IMR-90 (cell line): Measurements from ENCODE around the gene SCAANT1. TPM values are rescaled to one million over a fixed set of nuclear protein-coding genes. Genes with fewer than 3 reads are reported as not detected.

ENCODE experiments used
- ATAC-seq: fragments of 200-7000 bp; cut with Tn5 transposase; 2 replicates; pipeline ENCODE4 v1.9.1; 2020; ENCODE audit warnings: low read depth, mild to moderate bottlenecking, moderate library complexity
- BruUV-seq: library from RNA; stranded (reverse); fragments of 400-500 nt; replicated peaks from 2 replicates; lab custom pipeline; 2021; lab: Mats Ljungman, UMichigan
- CTCF ChIA-PET: fragments of 300-600 bp; formaldehyde crosslinking; extraction: SDS; loops from one replicate; lab custom pipeline; 2021; ENCODE audit warnings: antibody characterized with exemption; lab: Yijun Ruan, JAX
- POLR2A ChIA-PET: fragments of 300-600 bp; sonication (Branson Sonifier 250); formaldehyde crosslinking; loops from one replicate; lab custom pipeline; 2022; ENCODE audit warnings: antibody characterized with exemption; ENCODE audit not compliant: unreplicated experiment; lab: Charles Lee
- DNase-seq: peaks from one replicate; pipeline ENCODE4 v3.0.0; 2013
- H2AFZ ChIP-seq: replicated peaks from 2 replicates; pipeline ENCODE3; 2013; ENCODE audit warnings: low read length, mild to moderate bottlenecking; ENCODE audit not compliant: poor library complexity
- H2AK5ac ChIP-seq: 2 replicates; pipeline ENCODE4 v1.6.1; 2013; ENCODE audit warnings: low read depth, low read length, inconsistent platforms
- H2AK9ac ChIP-seq: replicated peaks from 2 replicates; pipeline ENCODE3; 2013; ENCODE audit warnings: mild to moderate bottlenecking, low read depth, low read length, moderate library complexity; ENCODE audit not compliant: poor library complexity
- H2BK120ac ChIP-seq: 2 replicates; pipeline ENCODE4 v1.6.1; 2013; ENCODE audit warnings: low read depth, low read length, inconsistent platforms
- H2BK15ac ChIP-seq: 3 replicates; pipeline ENCODE4 v1.6.1; 2013; ENCODE audit warnings: low read depth, low read length, inconsistent platforms
- H2BK20ac ChIP-seq: 2 replicates; pipeline ENCODE4 v1.6.1; 2013; ENCODE audit warnings: low read depth, mild to moderate bottlenecking, inconsistent platforms, low read length, moderate library complexity
- H2BK5ac ChIP-seq: 2 replicates; pipeline ENCODE4 v1.6.1; 2013; ENCODE audit warnings: mild to moderate bottlenecking, low read depth, low read length, inconsistent platforms; ENCODE audit not compliant: poor library complexity, severe bottlenecking
- H3K14ac ChIP-seq: replicated peaks from 2 replicates; pipeline ENCODE4 v1.6.1; 2013; ENCODE audit warnings: low read depth, low read length, inconsistent platforms
- H3K18ac ChIP-seq: 2 replicates; pipeline ENCODE4 v1.6.1; 2013; ENCODE audit warnings: low read depth, low read length, control low read depth
- H3K23ac ChIP-seq: 2 replicates; pipeline ENCODE4 v1.6.1; 2013; ENCODE audit warnings: low read depth, low read length, inconsistent platforms
- H3K27ac ChIP-seq: 2 replicates; pipeline ENCODE4 v1.5.1; 2013; ENCODE audit warnings: mild to moderate bottlenecking, control low read depth, low read length; ENCODE audit not compliant: insufficient read depth
- H3K27me3 ChIP-seq: 2 replicates; pipeline ENCODE4 v1.6.1; 2013; ENCODE audit warnings: low read length; ENCODE audit not compliant: control insufficient read depth, insufficient read depth
- H3K36me3 ChIP-seq: 2 replicates; pipeline ENCODE4 v1.6.1; 2013; ENCODE audit warnings: low read length, mixed read lengths; ENCODE audit not compliant: control insufficient read depth, insufficient read depth
- H3K4ac ChIP-seq: 2 replicates; pipeline ENCODE4 v1.6.1; 2013; ENCODE audit warnings: low read depth, low read length, inconsistent platforms
- H3K4me1 ChIP-seq: 2 replicates; pipeline ENCODE4 v1.6.1; 2013; ENCODE audit warnings: low read length, mixed read lengths; ENCODE audit not compliant: control insufficient read depth, insufficient read depth
- H3K4me2 ChIP-seq: 2 replicates; pipeline ENCODE4 v1.6.1; 2013; ENCODE audit warnings: low read depth, mild to moderate bottlenecking, control low read depth, low read length, moderate library complexity
- H3K4me3 ChIP-seq: 2 replicates; pipeline ENCODE4 v1.5.1; 2013; ENCODE audit warnings: low read depth, mild to moderate bottlenecking, control low read depth, low read length, moderate library complexity; ENCODE audit not compliant: insufficient read depth
- H3K56ac ChIP-seq: 2 replicates; pipeline ENCODE4 v1.6.1; 2013; ENCODE audit warnings: low read length, inconsistent platforms; ENCODE audit not compliant: insufficient read depth; ENCODE audit errors: extremely low read depth
- H3K79me1 ChIP-seq, 2 experiments: 2 replicates each; pipeline ENCODE4 v1.6.1; 2013; ENCODE audit warnings: low read length in 2 of 2, inconsistent platforms in 1 of 2, low read depth in 1 of 2
- H3K9ac ChIP-seq: 2 replicates; pipeline ENCODE4 v1.6.1; 2013; ENCODE audit warnings: low read depth, low read length, control low read depth
- H3K9me1 ChIP-seq: 2 replicates; pipeline ENCODE4 v1.6.1; 2013; ENCODE audit warnings: low read length, inconsistent platforms; ENCODE audit not compliant: insufficient read depth
- H3K9me3 ChIP-seq: 2 replicates; pipeline ENCODE4 v1.6.1; 2013; ENCODE audit warnings: low read length; ENCODE audit not compliant: control insufficient read depth, insufficient read depth
- H4K20me1 ChIP-seq: 2 replicates; pipeline ENCODE4 v1.6.1; 2013; ENCODE audit warnings: low read length, inconsistent platforms; ENCODE audit not compliant: insufficient read depth
- H4K5ac ChIP-seq: 2 replicates; pipeline ENCODE4 v1.6.1; 2013; ENCODE audit warnings: mild to moderate bottlenecking, low read depth, low read length, control low read depth
- H4K8ac ChIP-seq, 2 experiments: 2 replicates each; pipeline ENCODE4 v1.6.1; 2013; ENCODE audit warnings: low read depth in 2 of 2, low read length in 2 of 2, control low read depth in 1 of 2, inconsistent platforms in 1 of 2
- H4K91ac ChIP-seq: 2 replicates; pipeline ENCODE4 v1.6.1; 2013; ENCODE audit warnings: low read depth, low read length, inconsistent platforms; ENCODE audit not compliant: insufficient read depth
- BHLHE40 ChIP-seq: fragments of 150-350 bp; IDR thresholded peaks from 2 replicates; pipeline ENCODE4 v1.6.1; 2016; ENCODE audit warnings: mild to moderate bottlenecking, low read depth, low read length
- CEBPB ChIP-seq: IDR thresholded peaks from 2 replicates; pipeline ENCODE4 v1.6.1; 2012; ENCODE audit warnings: low read depth, low read length, improper control_type of control experiment
- CHD1 ChIP-seq: IDR thresholded peaks from 2 replicates; pipeline ENCODE4 v1.6.1; 2012; ENCODE audit warnings: low read depth, low read length, improper control_type of control experiment
- CTCF ChIP-seq: conservative IDR thresholded peaks from 2 replicates; pipeline ENCODE4 v1.5.1; 2012; ENCODE audit warnings: mild to moderate bottlenecking, low read depth, low read length, improper control_type of control experiment
- ELK1 ChIP-seq: fragments of 150-350 bp; IDR thresholded peaks from 2 replicates; pipeline ENCODE4 v1.6.1; 2016; ENCODE audit warnings: low read depth, mild to moderate bottlenecking, low read length, moderate library complexity, borderline replicate concordance
- FOS ChIP-seq: fragments of 150-350 bp; IDR thresholded peaks from 2 replicates; pipeline ENCODE4 v1.6.1; 2016; ENCODE audit warnings: low read depth, low read length
- MAFK ChIP-seq: IDR thresholded peaks from 2 replicates; pipeline ENCODE4 v1.6.1; 2012; ENCODE audit warnings: low read depth, low read length, improper control_type of control experiment
- MAZ ChIP-seq: IDR thresholded peaks from 2 replicates; pipeline ENCODE4 v1.6.1; 2012; ENCODE audit warnings: low read depth, mild to moderate bottlenecking, low read length, improper control_type of control experiment, moderate library complexity, borderline replicate concordance
- MXI1 ChIP-seq: IDR thresholded peaks from 2 replicates; pipeline ENCODE4 v1.6.1; 2012; ENCODE audit warnings: low read depth, mild to moderate bottlenecking, low read length, moderate library complexity, borderline replicate concordance
- NFE2L2 ChIP-seq: fragments of 150-350 bp; IDR thresholded peaks from 2 replicates; pipeline ENCODE4 v1.6.1; 2016; ENCODE audit warnings: low read depth, mild to moderate bottlenecking, low read length
- POLR2A ChIP-seq: IDR thresholded peaks from 2 replicates; pipeline ENCODE4 v1.6.1; 2012; ENCODE audit warnings: mild to moderate bottlenecking, low read depth, low read length
- RAD21 ChIP-seq: IDR thresholded peaks from 2 replicates; pipeline ENCODE4 v1.6.1; 2012; ENCODE audit warnings: low read length, improper control_type of control experiment
- RCOR1 ChIP-seq: IDR thresholded peaks from 2 replicates; pipeline ENCODE4 v1.6.1; 2012; ENCODE audit warnings: mild to moderate bottlenecking, low read length, improper control_type of control experiment; ENCODE audit not compliant: insufficient replicate concordance
- RFX5 ChIP-seq: IDR thresholded peaks from 2 replicates; pipeline ENCODE4 v1.8.0; 2012; ENCODE audit warnings: low read depth, mild to moderate bottlenecking, low read length, moderate library complexity
- SMC3 ChIP-seq: fragments of 150-350 bp; IDR thresholded peaks from 2 replicates; pipeline ENCODE4 v1.6.1; 2016; ENCODE audit warnings: low read depth, mild to moderate bottlenecking, antibody characterized with exemption, low read length, moderate library complexity
- USF2 ChIP-seq: fragments of 150-350 bp; IDR thresholded peaks from 2 replicates; pipeline ENCODE4 v1.6.1; 2017; ENCODE audit warnings: mild to moderate bottlenecking, antibody characterized with exemption, low read length, low read depth
- WGBS, 2 experiments: methylation state at CpG; one replicate each; pipeline versions ENCODE4 v1.1.5 to v1.1.7; 2013; ENCODE audit warnings: missing lambda C conversion rate in 2 of 2; ENCODE audit not compliant: insufficient read length in 1 of 2; ENCODE audit errors: extremely low coverage in 2 of 2; 5-methylcytosine and 5-hydroxymethylcytosine counted together
- dilution Hi-C: fragments of 300-500 bp; cut with HindIII; formaldehyde crosslinking; loops from one replicate; pipeline ENCODE4 v1.14.3; 2018; ENCODE audit warnings: low sequenced_read_pairs; ENCODE audit not compliant: unreplicated experiment
- in situ Hi-C: fragments of 300-500 bp; cut with MboI; formaldehyde crosslinking; loops from 3 replicates; pipeline ENCODE4 v1.14.3; 2019; ENCODE audit warnings: low sequenced_read_pairs, inconsistent platforms, mixed read lengths
- intact Hi-C: fragments of 100-400 bp; cut with micrococcal nuclease; formaldehyde crosslinking; loops from 2 replicates; pipeline ENCODE4 v1.10.0; 2022
- polyA plus RNA-seq, 3 experiments: library from polyadenylated mRNA; depleted of rRNA; stranded (reverse); fragments of >200 nt; gene quantifications; 2 replicates each; pipeline ENCODE4 v1.2.3, GENCODE V29; 2012; ENCODE audit warnings: low replicate concordance in 1 of 3
- total RNA-seq: library from RNA; depleted of rRNA; stranded (reverse); fragments of >200 nt; gene quantifications from 2 replicates; pipeline ENCODE4 v1.2.3, GENCODE V29; 2012

SCAANT1 gene
- total and polyA plus RNA-seq, 2 of the 4 experiments (the other 2 are of a cell fraction): not detected

GRCh38 chr3:63874769-63875168, 37.4 kb downstream of the SCAANT1 start:
- Histone ChIP-seq H2BK20ac (no peak overlapping the region), H3K4me1 (peaks cover 9% of the 10 kb centered on the region), H3K27ac (no peak overlapping the region), H4K5ac (no peak overlapping the region), H2AFZ (no peak overlapping the region), H2AK9ac (no peak overlapping the region), H3K4ac (no peak overlapping the region), H2BK15ac (no peak overlapping the region), H4K8ac (no peak overlapping the region), H3K18ac (no peak overlapping the region), H2AK5ac (no peak overlapping the region), H3K27me3 (no peaks in the 10 kb centered on the region), H3K14ac (no peak overlapping the region), H4K91ac (no peak overlapping the region), H3K79me1 (peaks cover 48 to 72% of the 10 kb centered on the region in 2 experiments), H4K20me1 (peaks cover 56% of the 10 kb centered on the region; the same call in 1 of the 2 replicates), H2BK120ac (no peak overlapping the region), H3K56ac (no peak overlapping the region), H3K4me3 (no peak overlapping the region), H3K4me2 (no peak overlapping the region), H3K23ac (no peak overlapping the region), H3K9me3 (no peaks in the 10 kb centered on the region), H3K9ac (no peak overlapping the region), H3K36me3 (no peaks in the 10 kb centered on the region), H3K9me1 (peaks cover 6% of the 10 kb centered on the region), H2BK5ac (no peak overlapping the region)
- ATAC-seq: no peak
- POLR2A ChIA-PET: no interaction called here
- intact Hi-C loops: loop anchor here (5.0 kb wide), 1 partner anchor 38 kb away; the partner anchor contains the start of gene SCAANT1
- no peak for TF ChIP-seq SMC3
- no peak for TF ChIP-seq MAFK
- no peak for TF ChIP-seq RAD21
- TF ChIP-seq FOS: no peak
- TF ChIP-seq CEBPB: no peak
- no peak for TF ChIP-seq MAZ
- TF ChIP-seq RCOR1: no peak
- TF ChIP-seq RFX5: no peak
- no peak for TF ChIP-seq NFE2L2
- no peak for TF ChIP-seq POLR2A
- TF ChIP-seq USF2: no peak
- TF ChIP-seq CTCF: no peak
- no peak for TF ChIP-seq CHD1
- TF ChIP-seq MXI1: no peak
- TF ChIP-seq ELK1: no peak
- TF ChIP-seq BHLHE40: no peak
- DNase-seq: no peak
- in situ Hi-C loops: no loop called here
- CTCF ChIA-PET: no interaction called here
- dilution Hi-C loops: no loop called here
- WGBS, 2 experiments: no CpG with 5 or more reads among the region's 3 CpGs
- BruUV-seq: no TSS peak
